GM23248 (cell line): ENCODE measurements around the gene TMEM178B.

Source experiments
- EZH2 ChIP-seq: fragments of 200-600 bp; sonication (generic); IDR thresholded peaks from 2 replicates; pipeline ENCODE4 v1.6.1; 2018; ENCODE audit warnings: antibody characterized with exemption, mild to moderate bottlenecking; ENCODE audit not compliant: insufficient read depth, poor library complexity, severe bottlenecking
- EZH2phosphoT487 ChIP-seq: fragments of 200-600 bp; sonication (generic); IDR thresholded peaks from 2 replicates; pipeline ENCODE4 v1.6.1; 2018; ENCODE audit warnings: antibody characterized with exemption, moderate library complexity, mild to moderate bottlenecking, low read depth; ENCODE audit not compliant: insufficient read depth

- no peak for TF ChIP-seq EZH2
- no peak for TF ChIP-seq EZH2phosphoT487
Measured at GRCh38 chr7:141415999-141416398, 342.1 kb downstream of the TMEM178B start.
